ENCODE measurements around the gene ZFC3H1.

Gene ZFC3H1

DNA sequence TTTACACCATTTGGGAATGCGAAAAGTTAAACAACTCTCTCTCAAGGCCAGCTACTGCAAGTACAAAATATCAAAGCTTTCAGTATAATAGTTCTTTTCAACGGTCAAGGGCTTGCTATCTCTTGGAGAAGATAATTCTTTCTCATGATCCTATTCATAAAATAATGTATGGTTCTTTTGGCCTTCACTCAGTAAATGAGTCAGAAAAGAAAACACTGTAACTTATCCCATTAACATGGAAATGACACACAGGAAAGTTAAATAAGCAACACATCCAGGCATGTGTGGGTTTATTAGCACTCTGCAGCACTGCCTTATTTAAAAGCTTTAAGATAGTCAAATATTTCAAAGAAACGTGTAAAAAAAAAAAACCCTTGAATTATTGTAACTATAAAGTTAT, 36.9 kb downstream of the ZFC3H1 start:
- H3K4me3 ChIP-seq (ENCODE audit: low read length), result no peak overlapping the region
- TF ChIP-seq ZNF274 (IDR thresholded peaks at IDR 0.05; ENCODE audit: low read depth, low read length), result no peak

DNA sequence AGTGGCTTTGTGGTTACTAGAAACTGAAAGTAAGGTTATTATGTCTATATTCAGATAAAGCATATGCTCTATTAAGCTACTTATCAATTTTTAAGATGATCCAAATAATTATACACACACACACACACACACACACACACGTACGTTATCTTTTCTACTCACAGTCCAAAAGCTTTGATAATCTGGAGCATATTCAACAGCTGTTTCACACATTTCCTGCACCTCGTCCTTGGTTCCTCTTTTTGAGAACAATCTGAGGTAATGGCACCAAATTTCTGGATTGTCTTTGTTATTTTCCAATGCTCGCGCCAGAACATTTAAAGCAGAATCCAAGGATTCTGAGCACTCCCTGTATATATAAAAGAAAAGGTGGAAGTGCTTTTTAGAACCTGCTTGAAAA, 37.5 kb downstream of the ZFC3H1 start:
- TF ChIP-seq ZNF274 (IDR thresholded peaks at IDR 0.05; ENCODE audit: low read depth, low read length), result no peak
- no peak overlapping the region for H3K4me3 ChIP-seq (ENCODE audit: low read length)

DNA sequence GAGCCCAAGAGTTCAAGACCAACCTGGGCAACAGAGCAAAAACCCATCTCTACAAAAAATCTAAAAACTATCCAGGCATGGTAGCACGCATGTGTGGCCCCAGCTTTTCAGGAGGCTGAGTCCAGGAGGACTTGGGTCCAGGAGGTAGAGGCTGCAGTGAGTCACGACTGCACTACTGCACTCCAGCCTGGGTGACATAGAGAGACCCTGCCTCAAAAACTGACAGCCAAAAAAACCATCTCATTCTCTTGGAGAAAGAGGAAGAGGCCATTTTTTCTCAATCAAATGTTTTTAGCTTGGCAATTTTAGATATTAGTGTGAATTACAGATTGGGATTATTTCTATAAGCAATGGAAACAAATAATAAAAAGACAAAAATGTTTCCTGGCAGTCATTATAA, 38.2 kb downstream of the ZFC3H1 start:
- no peak for TF ChIP-seq ZNF274 (IDR thresholded peaks at IDR 0.05; ENCODE audit: low read depth, low read length)
- H3K4me3 ChIP-seq (ENCODE audit: low read length), result no peak overlapping the region

DNA sequence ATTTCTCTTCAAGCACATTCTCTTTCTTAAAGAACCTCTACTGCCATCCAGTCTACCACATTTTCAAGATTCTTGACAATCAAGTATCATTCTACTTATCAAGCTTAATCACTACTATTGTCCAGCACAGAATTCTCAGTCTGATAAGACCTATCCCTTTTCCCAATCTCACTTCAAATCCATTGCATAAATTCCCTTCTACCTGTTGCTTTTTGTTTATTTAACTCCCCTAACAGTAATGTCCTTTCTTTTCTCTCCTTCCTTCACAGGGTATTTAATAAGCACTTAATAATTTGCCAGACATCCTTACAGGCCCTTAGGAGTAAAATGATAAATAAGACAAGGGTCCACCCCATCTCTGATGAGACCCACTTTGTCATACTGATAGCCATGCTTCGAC, 41.7 kb downstream of the ZFC3H1 start:
- no peak overlapping the region for H3K4me3 ChIP-seq (ENCODE audit: low read length)
- TF ChIP-seq ZNF274 (IDR thresholded peaks at IDR 0.05; ENCODE audit: low read depth, low read length), result no peak

DNA sequence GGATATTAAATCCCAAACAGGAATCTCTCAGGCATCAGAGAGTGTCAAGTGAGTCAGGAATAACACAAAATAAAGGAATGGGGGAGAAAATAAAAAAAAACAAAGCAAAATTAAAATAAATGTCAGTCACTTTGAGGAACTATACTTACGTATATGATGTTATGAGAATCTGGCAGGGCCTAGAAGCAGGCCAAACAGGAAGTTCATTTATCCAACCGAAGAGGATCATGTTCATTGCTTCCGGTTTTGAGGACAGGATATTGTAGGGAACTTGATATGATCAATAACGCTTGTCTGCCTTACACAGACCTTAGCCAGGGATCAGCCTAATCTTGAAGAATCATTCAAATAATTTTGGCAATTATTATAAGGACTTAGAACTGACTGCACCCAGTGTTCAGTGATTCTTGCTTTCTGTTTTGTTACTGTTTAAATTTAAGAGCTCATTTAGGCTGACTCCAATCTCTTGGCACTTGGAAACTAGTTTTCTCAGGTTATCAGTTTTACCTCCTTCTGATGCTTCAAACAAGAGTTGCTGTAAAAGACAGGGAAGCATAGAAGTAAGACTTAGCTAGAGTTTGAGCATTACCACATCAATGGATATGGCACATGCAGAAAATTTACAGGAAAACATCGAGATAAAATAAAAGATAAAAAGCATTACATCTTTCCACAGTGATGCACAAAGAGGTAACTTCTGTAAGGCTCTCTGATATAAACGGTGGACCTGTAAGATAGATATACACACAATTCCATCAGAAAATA, 53.4 kb downstream of the ZFC3H1 start:
- no peak overlapping the region for H3K4me3 ChIP-seq (ENCODE audit: low read length)
- TF ChIP-seq ZNF274 (IDR thresholded peaks at IDR 0.05; ENCODE audit: low read depth, low read length), result no peak

DNA sequence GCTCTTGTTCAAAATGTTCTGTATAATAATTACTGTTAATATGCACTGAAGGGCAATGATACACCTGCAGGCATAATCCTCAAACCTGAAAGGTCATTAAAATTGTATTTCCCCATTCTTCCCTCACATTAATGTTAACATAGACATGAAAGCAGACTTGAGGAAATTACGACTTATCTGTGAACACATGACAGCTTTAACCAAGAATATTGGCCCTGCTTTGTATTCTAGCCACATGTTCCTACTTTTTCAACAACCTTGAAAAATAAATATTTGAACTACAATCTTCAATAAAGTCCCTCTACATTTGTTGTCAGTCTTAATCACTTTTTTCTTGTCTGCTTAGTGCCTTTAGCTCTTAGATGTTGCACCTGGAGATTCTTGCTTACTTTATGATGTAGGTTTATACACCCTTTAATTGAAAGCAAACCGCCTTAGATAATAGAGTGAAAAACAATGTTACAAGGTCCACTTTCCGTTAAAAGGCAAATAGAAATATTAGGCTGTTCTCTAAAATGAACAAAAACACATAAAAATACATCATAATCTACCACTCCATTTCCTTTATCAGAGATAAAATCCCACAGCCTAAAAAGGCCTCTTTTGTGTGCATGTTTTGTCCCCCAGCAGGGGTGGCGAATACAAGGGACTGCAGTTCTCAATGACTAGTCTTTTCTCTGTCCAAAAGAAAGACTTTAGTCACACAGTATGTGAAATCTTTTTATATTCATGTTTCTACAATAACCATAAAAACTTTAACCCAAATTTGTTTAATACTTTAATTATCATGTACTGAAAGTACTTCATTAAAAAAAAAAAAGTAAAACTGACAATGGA, 55.9 kb downstream of the ZFC3H1 start:
- H3K4me3 ChIP-seq (ENCODE audit: low read length), result no peak overlapping the region
- no peak for TF ChIP-seq ZNF274 (IDR thresholded peaks at IDR 0.05; ENCODE audit: low read depth, low read length)

DNA sequence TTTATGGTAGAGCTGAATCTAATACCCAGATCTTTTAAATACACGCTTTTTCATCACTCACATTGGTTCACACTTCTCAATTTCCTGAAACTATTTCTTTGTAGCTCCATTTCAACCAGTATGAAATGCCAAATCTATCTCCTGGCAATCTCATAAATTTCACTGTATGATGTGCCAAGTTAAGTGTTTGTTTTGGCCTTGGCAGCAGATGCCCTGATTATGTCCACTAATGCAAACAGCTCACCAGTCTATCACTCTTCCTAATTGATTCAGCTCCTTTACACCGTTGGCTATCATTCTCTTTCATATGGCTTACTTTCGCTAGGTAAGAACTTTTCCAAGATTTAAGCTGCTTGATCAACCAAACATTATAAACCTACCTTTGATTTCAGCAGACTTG, 58.6 kb downstream of the ZFC3H1 start:
- no peak for TF ChIP-seq ZNF274 (IDR thresholded peaks at IDR 0.05; ENCODE audit: low read depth, low read length)
- H3K4me3 ChIP-seq (ENCODE audit: low read length), result no peak overlapping the region

DNA sequence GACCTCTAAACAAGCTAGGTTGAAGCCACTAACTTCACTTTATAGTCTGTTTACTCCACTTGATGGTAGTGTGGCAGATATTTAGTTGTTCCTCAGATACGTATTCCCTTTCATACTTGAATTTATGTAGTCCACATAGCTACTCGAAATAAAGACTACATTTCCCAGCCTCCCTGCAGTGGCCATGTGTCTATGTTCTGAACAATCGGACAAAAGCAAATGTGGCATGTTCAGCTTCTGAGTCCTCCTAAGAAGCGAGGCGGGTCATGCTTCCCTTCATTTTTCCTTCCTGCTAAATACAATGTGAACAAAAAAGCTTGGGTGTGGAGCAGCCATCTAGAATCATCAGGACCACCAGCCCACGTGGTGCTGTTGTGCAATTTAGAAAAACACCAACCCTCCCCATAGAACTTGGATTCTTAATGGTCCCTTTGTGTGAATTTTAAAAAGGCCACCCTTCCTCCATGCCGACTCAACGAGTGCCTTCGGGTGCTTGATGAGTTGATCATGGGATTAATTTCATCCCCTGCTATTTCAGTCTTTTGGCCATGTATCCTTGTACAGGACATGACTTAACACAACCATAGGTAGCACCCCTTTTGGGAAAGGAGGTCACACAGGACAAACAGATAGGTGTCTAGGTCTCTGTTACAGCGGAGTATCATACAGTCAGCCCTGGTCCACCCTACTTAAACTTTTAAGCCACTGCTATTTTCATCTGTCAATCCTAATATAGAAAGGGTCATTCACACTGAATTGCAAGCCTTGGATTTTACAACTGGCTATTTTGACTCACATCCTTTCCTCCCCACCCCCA, 60.7 kb downstream of the ZFC3H1 start:
- no peak for TF ChIP-seq ZNF274 (IDR thresholded peaks at IDR 0.05; ENCODE audit: low read depth, low read length)

DNA sequence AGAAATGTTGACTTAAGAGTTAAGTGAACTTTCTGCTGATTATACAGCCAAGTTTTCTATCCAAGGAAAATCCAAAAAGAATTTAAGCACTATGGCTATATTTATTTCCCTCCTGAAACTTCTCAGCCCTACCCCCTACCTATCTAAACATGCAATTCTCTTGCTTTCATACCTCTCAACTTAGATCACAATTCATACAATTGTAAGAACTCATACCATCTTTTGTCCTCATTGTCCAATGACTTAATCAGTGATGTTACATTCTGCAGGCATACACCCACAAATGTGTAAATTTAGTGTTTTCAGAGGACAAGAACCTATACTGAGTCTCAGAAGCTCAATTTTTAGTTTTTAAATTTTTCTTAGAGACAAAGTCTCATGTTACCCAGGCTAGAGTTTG, 62.1 kb downstream of the ZFC3H1 start:
- TF ChIP-seq ZNF274 (IDR thresholded peaks at IDR 0.05; ENCODE audit: low read depth, low read length), result no peak
- no peak overlapping the region for H3K4me3 ChIP-seq (ENCODE audit: low read length)

More for the DNA sequence above, 60.7 kb downstream of the ZFC3H1 start:
- no peak overlapping the region for H3K4me3 ChIP-seq (ENCODE audit: low read length)

DNA sequence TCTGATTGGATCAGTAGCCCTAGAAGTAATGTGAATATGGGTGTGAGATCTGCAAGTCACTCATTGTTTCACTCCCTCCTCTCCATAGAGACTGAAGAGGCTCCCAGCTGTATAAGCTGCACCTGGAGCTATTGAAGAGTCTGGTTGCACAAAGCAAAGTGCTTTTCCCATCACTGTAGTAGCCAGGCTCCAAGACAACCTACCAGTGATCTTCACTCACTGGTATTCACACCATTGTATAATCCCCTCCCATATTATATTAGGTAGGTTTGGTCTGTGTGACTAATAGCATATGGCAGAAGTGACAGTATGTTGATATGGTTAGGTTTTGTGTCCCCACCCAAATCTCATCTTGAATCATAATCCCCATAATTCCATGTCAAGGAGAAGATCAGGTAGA, 64.4 kb downstream of the ZFC3H1 start:
- TF ChIP-seq ZNF274 (IDR thresholded peaks at IDR 0.05; ENCODE audit: low read depth, low read length), result no peak
- H3K4me3 ChIP-seq (ENCODE audit: low read length), result no peak overlapping the region

DNA sequence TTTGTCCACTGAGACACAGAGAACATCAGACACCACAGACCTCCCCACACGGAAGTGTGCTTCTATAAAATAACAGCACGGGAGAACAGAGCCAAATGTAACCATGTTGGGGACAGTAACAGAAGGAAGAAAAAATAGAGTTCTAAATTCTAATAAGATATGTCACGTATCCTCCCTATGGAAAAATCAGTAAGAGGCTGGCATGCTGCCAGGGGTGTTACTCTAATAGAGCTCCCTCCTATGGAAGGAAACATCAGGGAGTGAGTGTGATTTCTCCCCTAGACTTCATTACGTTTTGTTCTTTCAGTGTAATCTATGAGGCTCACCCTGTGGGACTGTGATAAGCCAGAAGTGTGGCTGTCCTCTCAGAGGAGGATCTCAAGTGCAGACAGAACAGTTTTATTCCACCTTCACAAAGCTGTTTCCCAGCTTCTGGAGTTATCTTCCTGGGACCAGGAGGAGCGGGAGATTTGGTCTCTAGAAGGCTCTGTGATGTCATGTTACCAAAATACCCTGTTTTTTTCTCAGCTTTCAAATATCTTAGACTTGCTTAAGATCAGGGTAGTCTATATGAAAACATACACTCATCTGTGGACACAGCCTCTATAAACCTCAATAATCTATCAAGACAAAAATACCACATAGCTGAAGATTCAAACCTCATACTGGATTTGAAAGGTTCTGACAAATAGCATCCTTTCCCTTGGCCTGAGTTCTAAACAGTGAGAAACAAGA, 69.3 kb downstream of the ZFC3H1 start:
- TF ChIP-seq ZNF274 (IDR thresholded peaks at IDR 0.05; ENCODE audit: low read depth, low read length), result no peak

DNA sequence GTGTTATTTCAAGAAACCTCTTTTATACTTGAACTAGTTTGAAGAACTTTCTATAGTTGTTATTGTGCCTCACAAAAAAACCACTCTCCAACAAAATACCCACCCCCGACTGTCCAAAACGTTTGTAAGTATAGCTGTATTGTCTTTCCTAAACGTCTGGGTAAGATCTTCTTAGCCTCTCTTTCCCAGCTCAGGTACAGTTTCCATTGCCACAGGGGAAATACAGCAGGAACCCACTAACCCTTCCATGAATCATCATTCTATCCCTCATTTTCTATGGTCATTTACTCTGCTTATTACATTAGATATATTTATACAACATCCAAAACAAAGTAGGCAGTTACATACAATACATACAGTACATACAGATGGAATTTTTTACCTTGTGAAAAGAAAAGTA, 70.8 kb downstream of the ZFC3H1 start:
- no peak overlapping the region for H3K4me3 ChIP-seq (ENCODE audit: low read length)
- no peak for TF ChIP-seq ZNF274 (IDR thresholded peaks at IDR 0.05; ENCODE audit: low read depth, low read length)

More for the DNA sequence above, 69.3 kb downstream of the ZFC3H1 start:
- no peak overlapping the region for H3K4me3 ChIP-seq (ENCODE audit: low read length)

DNA sequence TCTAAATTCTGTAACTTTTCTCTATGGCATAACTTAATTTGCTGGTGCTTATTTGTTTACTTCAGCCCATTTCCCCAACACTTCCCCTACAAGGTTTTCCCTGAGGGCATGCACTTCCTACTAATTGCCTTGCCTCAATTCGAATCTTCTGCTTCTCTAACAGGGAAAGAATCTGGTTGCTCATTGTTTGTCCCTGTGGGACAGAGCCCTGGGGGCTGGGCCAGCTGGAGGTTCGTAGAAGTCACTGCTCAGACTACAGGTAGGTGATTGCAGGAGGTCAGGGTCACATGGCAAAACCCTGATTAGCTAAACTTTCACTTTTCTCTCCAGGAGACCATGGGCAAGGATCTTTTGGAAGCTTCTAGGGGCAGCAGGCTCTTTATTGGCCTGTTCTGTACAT, 72.0 kb downstream of the ZFC3H1 start:
- no peak for TF ChIP-seq ZNF274 (IDR thresholded peaks at IDR 0.05; ENCODE audit: low read depth, low read length)

DNA sequence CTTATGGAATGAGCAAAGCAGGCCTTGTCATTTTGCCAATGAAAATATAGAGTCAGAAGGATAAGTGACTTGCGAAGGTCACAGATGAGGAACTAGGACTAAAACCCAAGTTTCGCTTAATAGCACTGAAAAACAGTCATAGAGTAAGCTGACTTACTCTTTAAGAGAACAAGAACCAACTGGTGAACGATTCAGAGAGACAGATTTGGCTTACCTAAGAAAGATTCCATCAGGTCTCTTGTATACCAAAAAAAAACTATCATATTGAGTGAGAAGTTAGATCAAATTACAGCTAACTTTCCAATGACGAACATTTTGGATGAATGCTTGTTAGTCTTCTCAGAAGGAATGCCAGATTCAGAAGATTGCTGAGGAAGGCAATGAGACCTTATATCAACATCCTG, 74.2 kb downstream of the ZFC3H1 start:
- H3K4me3 ChIP-seq (ENCODE audit: low read length), result no peak overlapping the region
- TF ChIP-seq ZNF274 (IDR thresholded peaks at IDR 0.05; ENCODE audit: low read depth, low read length), result no peak

More for the DNA sequence above, 72.0 kb downstream of the ZFC3H1 start:
- H3K4me3 ChIP-seq (ENCODE audit: low read length), result no peak overlapping the region
